Measurements from ENCODE around the gene RAD51B. TPM values are rescaled to one million over a fixed set of nuclear protein-coding genes. Genes with fewer than 3 reads are reported as not detected.

Gene RAD51B
- total and polyA plus RNA-seq, 2 of the 13 experiments (the other 11 are each of a cell fraction or from before 2014, with no cell fraction given), result 7.0 to 9.5 TPM

DNA sequence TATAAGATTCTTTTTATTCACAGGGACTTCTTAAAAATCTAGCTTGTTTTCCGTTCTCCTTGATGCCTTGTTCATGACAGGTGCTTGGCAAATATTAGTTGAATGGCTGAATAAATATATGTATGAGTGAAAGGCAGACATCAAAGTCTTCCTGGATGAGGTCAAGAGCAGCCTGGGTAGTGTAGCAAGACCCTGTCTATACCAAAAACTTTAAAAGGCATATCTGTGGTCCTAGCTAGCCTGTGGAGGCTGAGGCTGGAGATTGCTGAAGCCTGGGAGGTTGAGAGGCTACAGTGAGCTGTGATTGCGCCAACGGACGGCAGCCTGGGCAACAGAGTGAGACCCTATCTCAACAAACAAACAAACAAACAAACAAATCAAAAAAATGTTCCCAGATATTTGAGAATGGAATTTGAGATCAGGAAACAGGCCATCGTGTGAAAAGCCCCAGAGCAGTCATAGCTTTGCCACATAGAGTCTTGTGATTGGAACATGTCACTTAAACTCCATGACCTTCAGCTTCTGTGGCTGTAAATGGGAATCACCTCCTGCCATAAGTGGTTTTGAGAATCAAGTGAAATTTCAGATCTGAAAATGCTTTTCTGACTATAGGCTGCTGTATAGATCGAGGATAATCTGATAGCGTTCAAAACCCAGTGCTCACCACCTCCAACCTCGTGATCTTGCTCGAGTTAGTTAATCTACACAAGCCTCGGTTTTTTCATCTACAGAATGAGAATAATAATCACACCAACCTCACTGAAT, 908.9 kb downstream of the RAD51B start (continued):
- no peak for TF ChIP-seq BRD4 (CRISPR knock-in tag; IDR thresholded peaks at IDR 0.05)
- peak; percentile 51; the same call in 1 of the 2 replicates for TF ChIP-seq IKZF5 (CRISPR knock-in tag; IDR thresholded peaks at IDR 0.05)
- no peak for TF ChIP-seq ZKSCAN8 (CRISPR knock-in tag; IDR thresholded peaks at IDR 0.05; ENCODE audit: borderline replicate concordance)
- TF ChIP-seq, protein P1, sequence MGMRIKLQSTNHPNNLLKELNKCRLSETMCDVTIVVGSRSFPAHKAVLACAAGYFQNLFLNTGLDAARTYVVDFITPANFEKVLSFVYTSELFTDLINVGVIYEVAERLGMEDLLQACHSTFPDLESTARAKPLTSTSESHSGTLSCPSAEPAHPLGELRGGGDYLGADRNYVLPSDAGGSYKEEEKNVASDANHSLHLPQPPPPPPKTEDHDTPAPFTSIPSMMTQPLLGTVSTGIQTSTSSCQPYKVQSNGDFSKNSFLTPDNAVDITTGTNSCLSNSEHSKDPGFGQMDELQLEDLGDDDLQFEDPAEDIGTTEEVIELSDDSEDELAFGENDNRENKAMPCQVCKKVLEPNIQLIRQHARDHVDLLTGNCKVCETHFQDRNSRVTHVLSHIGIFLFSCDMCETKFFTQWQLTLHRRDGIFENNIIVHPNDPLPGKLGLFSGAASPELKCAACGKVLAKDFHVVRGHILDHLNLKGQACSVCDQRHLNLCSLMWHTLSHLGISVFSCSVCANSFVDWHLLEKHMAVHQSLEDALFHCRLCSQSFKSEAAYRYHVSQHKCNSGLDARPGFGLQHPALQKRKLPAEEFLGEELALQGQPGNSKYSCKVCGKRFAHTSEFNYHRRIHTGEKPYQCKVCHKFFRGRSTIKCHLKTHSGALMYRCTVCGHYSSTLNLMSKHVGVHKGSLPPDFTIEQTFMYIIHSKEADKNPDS (CRISPR knock-in tag; IDR thresholded peaks at IDR 0.05), result no peak
- TF ChIP-seq CBX1 (IDR thresholded peaks at IDR 0.05; ENCODE audit: low read depth), result no peak
- TF ChIP-seq, protein P2, sequence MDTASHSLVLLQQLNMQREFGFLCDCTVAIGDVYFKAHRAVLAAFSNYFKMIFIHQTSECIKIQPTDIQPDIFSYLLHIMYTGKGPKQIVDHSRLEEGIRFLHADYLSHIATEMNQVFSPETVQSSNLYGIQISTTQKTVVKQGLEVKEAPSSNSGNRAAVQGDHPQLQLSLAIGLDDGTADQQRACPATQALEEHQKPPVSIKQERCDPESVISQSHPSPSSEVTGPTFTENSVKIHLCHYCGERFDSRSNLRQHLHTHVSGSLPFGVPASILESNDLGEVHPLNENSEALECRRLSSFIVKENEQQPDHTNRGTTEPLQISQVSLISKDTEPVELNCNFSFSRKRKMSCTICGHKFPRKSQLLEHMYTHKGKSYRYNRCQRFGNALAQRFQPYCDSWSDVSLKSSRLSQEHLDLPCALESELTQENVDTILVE (CRISPR knock-in tag; IDR thresholded peaks at IDR 0.05), result peak; percentile 38; the same call in 1 of the 2 replicates
- TF ChIP-seq NFIB (CRISPR knock-in tag; IDR thresholded peaks at IDR 0.05; ENCODE audit: borderline replicate concordance), result no peak
- TF ChIP-seq ATM (IDR thresholded peaks at IDR 0.05; ENCODE audit: borderline replicate concordance), result no peak
- TF ChIP-seq ZNF431 (CRISPR knock-in tag; IDR thresholded peaks at IDR 0.05; ENCODE audit: borderline replicate concordance, low read depth), result no peak
- TF ChIP-seq ZNF839 (CRISPR knock-in tag; IDR thresholded peaks at IDR 0.05; ENCODE audit: borderline replicate concordance), result no peak
- TF ChIP-seq, protein P3, sequence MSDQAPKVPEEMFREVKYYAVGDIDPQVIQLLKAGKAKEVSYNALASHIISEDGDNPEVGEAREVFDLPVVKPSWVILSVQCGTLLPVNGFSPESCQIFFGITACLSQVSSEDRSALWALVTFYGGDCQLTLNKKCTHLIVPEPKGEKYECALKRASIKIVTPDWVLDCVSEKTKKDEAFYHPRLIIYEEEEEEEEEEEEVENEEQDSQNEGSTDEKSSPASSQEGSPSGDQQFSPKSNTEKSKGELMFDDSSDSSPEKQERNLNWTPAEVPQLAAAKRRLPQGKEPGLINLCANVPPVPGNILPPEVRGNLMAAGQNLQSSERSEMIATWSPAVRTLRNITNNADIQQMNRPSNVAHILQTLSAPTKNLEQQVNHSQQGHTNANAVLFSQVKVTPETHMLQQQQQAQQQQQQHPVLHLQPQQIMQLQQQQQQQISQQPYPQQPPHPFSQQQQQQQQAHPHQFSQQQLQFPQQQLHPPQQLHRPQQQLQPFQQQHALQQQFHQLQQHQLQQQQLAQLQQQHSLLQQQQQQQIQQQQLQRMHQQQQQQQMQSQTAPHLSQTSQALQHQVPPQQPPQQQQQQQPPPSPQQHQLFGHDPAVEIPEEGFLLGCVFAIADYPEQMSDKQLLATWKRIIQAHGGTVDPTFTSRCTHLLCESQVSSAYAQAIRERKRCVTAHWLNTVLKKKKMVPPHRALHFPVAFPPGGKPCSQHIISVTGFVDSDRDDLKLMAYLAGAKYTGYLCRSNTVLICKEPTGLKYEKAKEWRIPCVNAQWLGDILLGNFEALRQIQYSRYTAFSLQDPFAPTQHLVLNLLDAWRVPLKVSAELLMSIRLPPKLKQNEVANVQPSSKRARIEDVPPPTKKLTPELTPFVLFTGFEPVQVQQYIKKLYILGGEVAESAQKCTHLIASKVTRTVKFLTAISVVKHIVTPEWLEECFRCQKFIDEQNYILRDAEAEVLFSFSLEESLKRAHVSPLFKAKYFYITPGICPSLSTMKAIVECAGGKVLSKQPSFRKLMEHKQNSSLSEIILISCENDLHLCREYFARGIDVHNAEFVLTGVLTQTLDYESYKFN (CRISPR knock-in tag; conservative IDR thresholded peaks at IDR 0.05), result peak; percentile 81
- TF ChIP-seq SIN3A (IDR thresholded peaks at IDR 0.05; ENCODE audit: borderline replicate concordance, low read depth, low read length), result no peak
- peak; percentile 8; the same call in 1 of the 2 replicates for TF ChIP-seq SMC3 (IDR thresholded peaks at IDR 0.05; ENCODE audit: low read length)
- TF ChIP-seq MAZ (IDR thresholded peaks at IDR 0.05; ENCODE audit: borderline replicate concordance, low read depth, low read length), result no peak
- TF ChIP-seq MAZ (CRISPR knock-in tag; IDR thresholded peaks at IDR 0.05; ENCODE audit: low read depth), result no peak
- TF ChIP-seq NONO (IDR thresholded peaks at IDR 0.05), result no peak
- no peak for TF ChIP-seq NONO (CRISPR knock-in tag; conservative IDR thresholded peaks at IDR 0.05)
- TF ChIP-seq ZMAT3 (CRISPR knock-in tag; conservative IDR thresholded peaks at IDR 0.05), result no peak
- no peak for TF ChIP-seq HOXA5 (CRISPR knock-in tag; IDR thresholded peaks at IDR 0.05)
- TF ChIP-seq ZNF430 (CRISPR knock-in tag; IDR thresholded peaks at IDR 0.05), result no peak
- TF ChIP-seq ZNF781 (CRISPR knock-in tag; IDR thresholded peaks at IDR 0.05; ENCODE audit: borderline replicate concordance, not compliant biosample characterization), result no peak
- no peak for TF ChIP-seq ARHGAP35 (CRISPR knock-in tag; IDR thresholded peaks at IDR 0.05; ENCODE audit: borderline replicate concordance)
- no peak for TF ChIP-seq NCOA5 (CRISPR knock-in tag; IDR thresholded peaks at IDR 0.05)

All from HepG2 (cell line).